GM18520 (cell line): Measurements from ENCODE around the gene PPP1R2C.

Experiments used
- ATAC-seq: cut with Tn5 transposase; IDR thresholded peaks from one replicate; pipeline ENCODE4 v1.9.1; 2021; ENCODE audit not compliant: unreplicated experiment

The PPP1R2C gene

DNA sequence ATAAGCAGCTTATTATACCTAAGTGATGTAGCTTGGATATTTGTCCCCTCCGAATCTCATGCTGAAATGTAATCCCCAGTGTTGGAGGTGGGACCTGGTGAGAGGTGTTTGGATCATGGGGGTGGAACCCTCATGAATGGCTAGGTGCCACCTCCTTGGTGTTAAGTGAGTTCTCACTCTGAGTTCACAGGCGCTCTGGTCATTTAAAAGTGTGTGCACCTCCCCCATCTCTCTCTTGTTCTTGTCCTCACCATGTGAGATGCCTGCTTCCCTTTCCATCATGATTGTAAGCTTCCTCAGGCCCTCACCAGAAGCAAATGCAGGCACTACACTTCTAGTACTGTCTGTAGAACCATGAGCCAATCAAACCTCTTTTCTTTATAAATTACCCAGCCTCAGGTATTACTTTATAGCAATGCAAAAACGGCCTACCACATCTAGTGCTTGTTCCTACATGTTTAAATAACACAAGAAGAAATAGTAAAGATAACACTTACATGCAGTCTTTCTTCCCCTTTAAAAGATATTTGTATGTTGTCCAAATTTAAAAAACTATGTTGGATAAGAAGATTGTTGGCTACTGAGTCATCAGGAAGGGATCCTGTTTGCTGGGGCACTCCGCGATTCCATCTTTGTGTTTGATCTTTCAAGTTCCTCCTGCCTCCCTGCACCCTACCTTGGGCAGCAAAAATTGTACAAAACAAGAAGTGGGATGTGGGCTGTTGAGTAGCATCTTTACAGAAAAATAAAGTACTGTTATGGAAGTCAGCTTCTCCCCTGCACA, 29.7 kb downstream of the PPP1R2C start:
- ATAC-seq, result no peak

- ATAC-seq, result no peak
Measured at GRCh38 chrX:42746606-42747005, 31.4 kb downstream of the PPP1R2C start.

- ATAC-seq, result no peak
Measured at GRCh38 chrX:42740456-42740855, 37.5 kb downstream of the PPP1R2C start.

- no peak for ATAC-seq
Measured at GRCh38 chrX:42739741-42740140, 38.2 kb downstream of the PPP1R2C start.

GRCh38 chrX:42739258-42739657, 38.7 kb downstream of the PPP1R2C start:
- no peak for ATAC-seq

DNA sequence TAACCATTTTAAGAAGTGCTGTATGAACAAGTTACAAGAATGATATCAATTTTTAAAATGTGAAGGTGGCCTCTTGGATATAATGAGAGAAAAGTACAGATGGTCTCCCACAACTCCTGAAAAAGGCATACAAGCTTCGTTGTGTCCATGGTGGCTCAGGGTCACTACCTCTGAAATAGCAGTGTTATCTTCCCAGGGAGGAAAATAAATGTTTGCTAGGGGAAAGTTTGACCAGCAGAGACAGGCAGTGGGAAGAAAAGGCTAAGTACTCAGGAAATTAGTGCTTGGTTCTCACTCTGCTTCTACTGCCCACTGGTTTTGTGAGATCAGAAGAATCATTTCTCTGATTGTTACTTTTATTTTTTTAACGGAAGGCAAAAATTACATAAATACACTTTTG, 39.4 kb downstream of the PPP1R2C start:
- ATAC-seq, result no peak

- ATAC-seq, result no peak
Measured at GRCh38 chrX:42735250-42735649, 42.7 kb downstream of the PPP1R2C start.

GRCh38 chrX:42732506-42732905, 45.5 kb downstream of the PPP1R2C start:
- no peak for ATAC-seq
